ENCODE measurements around the gene MYO15B. TPM values are rescaled to one million over a fixed set of nuclear protein-coding genes. Genes with fewer than 3 reads are reported as not detected.
"Not testable (repeated sequence)": the region's sequence is repeated elsewhere in the genome, so short reads cannot be mapped to it uniquely, and the experiment has no call there.

Gene MYO15B
- total and polyA plus RNA-seq, 10 donors: 123 to 569 (median 347) TPM

GRCh38 chr17:75592348-75593020, 4.9 kb downstream of the MYO15B start:
- intact Hi-C loops (cut with DNase I; ENCODE audit: low total_unique reads): no loop called here
- TF ChIP-seq CTCF (IDR thresholded peaks at IDR 0.05 in 8 of 11, conservative IDR thresholded peaks at IDR 0.05 in 3 of 11): no peak
- peak in 2 of 3 donors; percentile 31 to 49 for TF ChIP-seq POLR2AphosphoS5 (IDR thresholded peaks at IDR 0.05)
- Histone ChIP-seq H3K4me1 (peaks cover 6 to 35% (median 25%) of the 10 kb centered on the region in 6 donors), H3K4me3 (no peak overlapping the region), H3K36me3 (peaks cover 0 to 56% (median 3%) of the 10 kb centered on the region in 6 donors), H3K27me3 (replicated peaks in 1 of 7) (peaks cover 0 to 10% (median 0%) of the 10 kb centered on the region in 7 donors), H3K9me3 (no peaks in the 10 kb centered on the region), H3K27ac (no peak overlapping the region)
- DNase-seq: peak; percentile 77
- WGBS, 5 donors: 90 to 97% (median 92%) methylated on average over 7 to 17 of the region's 17 CpGs

GRCh38 chr17:75593430-75593829, 5.8 kb downstream of the MYO15B start:
- H3K9me3 ChIP-seq; DNase-seq; intact Hi-C loops (cut with DNase I; ENCODE audit: low total_unique reads); H3K27me3 ChIP-seq (replicated peaks in 1 of 7); H3K27ac ChIP-seq; H3K4me3 ChIP-seq: not testable (repeated sequence)
- peaks cover 0 to 56% (median 3%) of the 10 kb centered on the region in 6 donors for H3K36me3 ChIP-seq
- H3K4me1 ChIP-seq: peaks cover 6 to 25% (median 16%) of the 10 kb centered on the region in 6 donors
- 87 to 97% (median 90%) methylated on average over 9 of the region's 9 CpGs for WGBS, 5 donors

- WGBS, 5 donors: 85 to 88% (median 85%) methylated on average over 18 to 28 of the region's 28 CpGs
- peaks cover 0 to 56% (median 3%) of the 10 kb centered on the region in 6 donors for H3K36me3 ChIP-seq
- no peak overlapping the region for H3K4me3 ChIP-seq
- no peaks in the 10 kb centered on the region for H3K9me3 ChIP-seq
- TF ChIP-seq POLR2A (IDR thresholded peaks at IDR 0.05) (no peak), POLR2AphosphoS5 (IDR thresholded peaks at IDR 0.05) (peak in 2 of 3 donors; percentile 39 to 69)
- H3K27me3 ChIP-seq (replicated peaks in 1 of 7): no peaks in the 10 kb centered on the region
- no peak overlapping the region for H3K27ac ChIP-seq
- intact Hi-C loops (cut with DNase I; ENCODE audit: low total_unique reads): no loop called here
- peaks cover 5 to 16% (median 11%) of the 10 kb centered on the region in 6 donors for H3K4me1 ChIP-seq
- DNase-seq: no peak
Observed at GRCh38 chr17:75594499-75595283, 7.1 kb downstream of the MYO15B start.

GRCh38 chr17:75595284-75595919, 7.8 kb downstream of the MYO15B start:
- Histone ChIP-seq H3K27me3 (replicated peaks in 1 of 7) (no peaks in the 10 kb centered on the region), H3K27ac (no peak overlapping the region), H3K4me1 (peaks cover 0 to 9% (median 3%) of the 10 kb centered on the region in 6 donors), H3K36me3 (peaks cover 0 to 50% (median 3%) of the 10 kb centered on the region in 6 donors), H3K9me3 (no peaks in the 10 kb centered on the region), H3K4me3 (no peak overlapping the region)
- TF ChIP-seq POLR2AphosphoS5 (IDR thresholded peaks at IDR 0.05): no peak
- no peak for TF ChIP-seq CTCF (IDR thresholded peaks at IDR 0.05 in 8 of 11, conservative IDR thresholded peaks at IDR 0.05 in 3 of 11)
- no peak for TF ChIP-seq POLR2A (IDR thresholded peaks at IDR 0.05)
- intact Hi-C loops (cut with DNase I; ENCODE audit: low total_unique reads): no loop called here
- 77 to 87% (median 83%) methylated on average over 8 to 13 of the region's 13 CpGs for WGBS, 5 donors
- no peak for DNase-seq

All from spleen (tissue), 11 donors.